Glutamatergic neuron (in vitro differentiated cells): ENCODE results near the gene C19orf67. TPM values are rescaled to one million over a fixed set of nuclear protein-coding genes. Genes with fewer than 3 reads are reported as not detected.

Experiments
- DNase-seq: peaks from one replicate; pipeline ENCODE4 v3.0.0; 2022
- H3K27ac Mint-ChIP-seq: one replicate; pipeline ENCODE4 v1.8.0; 2020; ENCODE audit warnings: mild to moderate bottlenecking, mixed read lengths, inconsistent platforms; ENCODE audit not compliant: unreplicated experiment
- H3K27me3 Mint-ChIP-seq: one replicate; pipeline ENCODE4 v1.8.0; 2020; ENCODE audit warnings: mild to moderate bottlenecking, moderate library complexity, mixed read lengths, inconsistent platforms; ENCODE audit not compliant: unreplicated experiment
- H3K36me3 Mint-ChIP-seq: one replicate; pipeline ENCODE4 v1.8.0; 2020; ENCODE audit warnings: mild to moderate bottlenecking, mixed read lengths, inconsistent platforms; ENCODE audit not compliant: unreplicated experiment
- H3K4me1 Mint-ChIP-seq: one replicate; pipeline ENCODE4 v1.8.0; 2020; ENCODE audit warnings: mild to moderate bottlenecking, low read depth, mixed read lengths, inconsistent platforms; ENCODE audit not compliant: unreplicated experiment
- H3K4me3 Mint-ChIP-seq: one replicate; pipeline ENCODE4 v1.8.0; 2020; ENCODE audit warnings: mild to moderate bottlenecking, mixed read lengths, inconsistent platforms; ENCODE audit not compliant: unreplicated experiment
- H3K9me3 Mint-ChIP-seq: one replicate; pipeline ENCODE4 v1.8.0; 2020; ENCODE audit warnings: mild to moderate bottlenecking, moderate library complexity, mixed read lengths, inconsistent platforms; ENCODE audit not compliant: unreplicated experiment
- CTCF ChIP-seq: fragments of 200-600 bp; sonication (generic); IDR thresholded peaks from one replicate; pipeline ENCODE4 v1.5.0; 2021; ENCODE audit not compliant: partially characterized antibody, unreplicated experiment
- total RNA-seq: library from RNA; stranded (reverse); fragmentation: NEBNext Ultra II Directional; extraction: Animal tissue kit (Norgen Biotek cat#: 25700); gene quantifications from one replicate; pipeline ENCODE4 v1.2.1, GENCODE V29; 2021; ENCODE audit not compliant: unreplicated experiment

C19orf67 gene
- total RNA-seq, 1 donor from 2014 or later = 0.71 TPM

DNA sequence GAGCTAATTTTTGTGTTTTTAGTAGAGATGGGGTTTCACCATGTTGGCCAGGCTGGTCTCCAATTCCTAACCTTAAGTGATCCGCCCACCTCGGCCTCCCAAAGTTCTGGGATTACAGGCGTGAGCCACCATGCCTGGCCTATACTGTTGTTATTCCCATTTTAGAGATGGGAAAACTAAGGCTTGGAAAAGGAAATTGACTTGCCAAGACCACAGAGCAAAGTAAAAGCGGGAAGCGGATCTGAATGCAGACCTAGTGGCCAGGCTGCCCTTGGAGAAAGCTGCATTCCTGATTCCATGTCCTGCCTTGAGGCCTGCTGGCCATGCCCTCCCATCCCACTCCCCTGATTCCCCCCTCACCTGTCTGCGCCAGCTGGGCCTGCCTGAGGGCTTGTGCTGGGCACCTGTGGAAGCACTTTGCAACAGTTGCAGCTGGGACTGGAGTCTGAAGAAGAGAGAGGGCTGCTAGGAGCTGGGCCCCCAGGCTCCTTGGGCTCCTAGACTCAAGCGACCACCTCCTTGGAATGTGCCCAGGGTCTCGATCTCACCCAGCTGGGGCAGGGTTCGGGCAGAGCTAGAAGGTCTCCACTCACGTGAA lies 29.4 kb downstream of the C19orf67 start:
- TF ChIP-seq CTCF = no peak
- no peak overlapping the region for H3K4me3 Mint-ChIP-seq
- H3K9me3 Mint-ChIP-seq = peaks cover 5% of the 10 kb centered on the region
- peaks cover 3% of the 10 kb centered on the region for H3K4me1 Mint-ChIP-seq
- no peak overlapping the region for H3K27ac Mint-ChIP-seq
- peaks cover 21% of the 10 kb centered on the region for H3K27me3 Mint-ChIP-seq
- DNase-seq = no peak
- H3K36me3 Mint-ChIP-seq = no peaks in the 10 kb centered on the region

DNA sequence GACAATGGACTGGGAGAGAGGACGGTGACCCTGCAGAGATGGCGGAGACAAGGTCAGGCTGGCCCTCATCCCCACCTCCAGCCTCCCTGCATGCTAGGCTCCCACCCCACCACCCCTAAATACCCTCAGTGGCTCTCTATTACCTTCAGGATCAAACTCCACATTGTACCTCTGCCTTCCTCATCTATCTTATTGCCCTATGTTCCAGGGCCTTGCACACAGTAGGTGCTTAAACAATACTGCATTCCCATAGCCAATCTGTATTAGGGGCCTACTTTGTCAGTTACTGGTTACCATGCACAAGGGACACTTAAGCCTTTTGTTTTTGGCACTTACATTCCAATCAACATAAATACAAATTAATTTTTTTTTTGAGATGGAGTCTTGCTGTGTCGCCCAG lies 30.2 kb downstream of the C19orf67 start:
- Mint-ChIP-seq H3K27ac (no peak overlapping the region), H3K4me3 (no peak overlapping the region)
- no peak for DNase-seq

DNA sequence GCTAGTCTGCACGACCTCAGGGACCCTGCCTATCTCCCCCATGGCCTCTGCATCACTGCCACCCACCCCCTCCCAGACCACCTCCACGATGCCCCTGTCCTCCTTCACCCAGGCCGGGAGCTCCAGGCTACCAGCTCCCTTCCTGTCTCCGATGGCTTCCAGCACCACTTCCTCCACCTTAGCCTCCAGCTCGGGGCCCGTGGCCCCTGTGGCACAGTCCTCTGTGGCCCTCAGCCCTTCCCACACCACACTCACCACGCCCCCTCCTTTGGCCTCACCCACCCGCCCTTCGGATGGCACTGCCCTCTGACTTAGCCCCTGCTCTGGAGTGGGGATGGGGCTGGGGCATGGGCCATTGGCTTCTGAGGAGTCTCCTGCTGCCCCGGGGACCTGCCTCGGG lies 30.9 kb downstream of the C19orf67 start:
- Mint-ChIP-seq H3K27me3 (peaks cover 19% of the 10 kb centered on the region), H3K4me1 (peaks cover 2% of the 10 kb centered on the region), H3K9me3 (peaks cover 7% of the 10 kb centered on the region), H3K27ac (no peak overlapping the region), H3K36me3 (no peaks in the 10 kb centered on the region), H3K4me3 (no peak overlapping the region)
- TF ChIP-seq CTCF = no peak
- no peak for DNase-seq

More for the DNA sequence above, 30.2 kb downstream of the C19orf67 start:
- H3K36me3 Mint-ChIP-seq = no peaks in the 10 kb centered on the region
- TF ChIP-seq CTCF = no peak
- peaks cover 6% of the 10 kb centered on the region for H3K9me3 Mint-ChIP-seq
- H3K27me3 Mint-ChIP-seq = peaks cover 21% of the 10 kb centered on the region
- H3K4me1 Mint-ChIP-seq = peaks cover 3% of the 10 kb centered on the region

- no peak for TF ChIP-seq CTCF
- Mint-ChIP-seq H3K36me3 (no peaks in the 10 kb centered on the region), H3K27ac (no peak overlapping the region), H3K27me3 (peaks cover 19% of the 10 kb centered on the region), H3K9me3 (peaks cover 7% of the 10 kb centered on the region), H3K4me3 (no peak overlapping the region), H3K4me1 (peaks cover 1% of the 10 kb centered on the region)
- no peak for DNase-seq
These were observed 31.5 kb downstream of the C19orf67 start for GRCh38 chr19:14054099-14054498.

GRCh38 chr19:14053500-14053899 lies 32.1 kb downstream of the C19orf67 start:
- DNase-seq = no peak
- Mint-ChIP-seq H3K27ac (no peak overlapping the region), H3K36me3 (no peaks in the 10 kb centered on the region), H3K27me3 (peaks cover 16% of the 10 kb centered on the region), H3K4me3 (no peak overlapping the region), H3K9me3 (peaks cover 7% of the 10 kb centered on the region), H3K4me1 (peaks cover 1% of the 10 kb centered on the region)
- TF ChIP-seq CTCF = no peak
